SH-SY5Y (cell line): ENCODE data around the gene HCN2.

Experiments used
- GATA2 ChIP-seq: IDR thresholded peaks from 2 replicates; pipeline ENCODE4 v1.6.1; 2011; ENCODE audit warnings: mild to moderate bottlenecking, low read depth, low read length
- GATA3 ChIP-seq: IDR thresholded peaks from 2 replicates; pipeline ENCODE4 v1.6.1; 2011; ENCODE audit warnings: low read depth, mild to moderate bottlenecking, low read length, moderate library complexity

The HCN2 gene

GRCh38 chr19:588093-588740 is 1.5 kb upstream of the HCN2 start:
- no peak for TF ChIP-seq GATA2
- TF ChIP-seq GATA3: no peak

DNA sequence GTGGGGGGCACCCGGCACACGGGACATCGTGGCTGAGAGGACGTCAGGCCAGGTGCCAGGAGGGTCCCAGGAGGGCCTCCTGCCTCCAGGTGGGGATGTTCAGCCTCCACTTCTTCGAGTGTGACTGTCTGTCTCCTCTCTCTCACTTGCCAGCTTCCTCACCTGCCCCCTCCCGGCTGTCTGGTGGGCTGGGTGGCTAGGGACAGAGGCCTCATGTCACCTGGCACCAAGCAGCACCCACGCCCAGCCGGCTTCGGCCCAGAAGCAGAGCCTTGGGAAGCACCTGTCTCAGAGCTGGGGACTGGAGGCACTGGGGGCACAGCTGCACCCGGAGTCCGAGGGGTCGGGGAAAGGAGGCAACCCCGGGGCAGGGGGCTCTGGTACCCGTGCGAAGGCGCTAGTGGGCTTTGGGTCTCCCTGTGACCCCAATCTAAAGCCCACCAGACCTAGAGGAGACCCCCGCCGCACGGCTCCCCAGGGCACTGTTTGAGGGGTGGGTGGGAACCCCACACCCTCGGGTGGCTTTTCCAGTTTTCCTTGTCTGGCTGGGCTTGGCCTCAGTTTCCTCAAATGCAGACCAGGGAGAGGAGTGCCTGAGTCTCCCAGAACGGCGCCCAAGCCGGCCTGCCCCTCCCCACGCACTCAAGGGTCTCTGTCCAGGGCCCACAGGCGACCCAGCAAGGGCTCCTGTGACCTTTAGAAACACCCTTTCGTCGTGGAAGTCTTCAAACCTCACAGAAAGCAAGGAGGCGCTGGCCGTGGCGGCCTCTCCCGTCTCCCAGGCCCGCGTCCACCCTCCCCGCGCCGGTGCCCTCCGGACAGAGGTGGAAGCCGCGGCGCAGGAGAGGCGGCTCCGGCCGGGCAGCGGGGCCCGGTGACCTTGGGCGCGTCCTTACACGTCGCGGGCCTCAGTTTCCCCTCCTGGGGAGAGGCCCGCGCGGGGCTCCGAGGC is 664 bp upstream of the HCN2 start:
- no peak for TF ChIP-seq GATA2
- no peak for TF ChIP-seq GATA3

GRCh38 chr19:590396-590745 is 690 bp downstream of the HCN2 start:
- TF ChIP-seq GATA3: no peak
- no peak for TF ChIP-seq GATA2

- TF ChIP-seq GATA3: no peak
- no peak for TF ChIP-seq GATA2
Observed at GRCh38 chr19:590750-591098, 1.0 kb downstream of the HCN2 start.

DNA sequence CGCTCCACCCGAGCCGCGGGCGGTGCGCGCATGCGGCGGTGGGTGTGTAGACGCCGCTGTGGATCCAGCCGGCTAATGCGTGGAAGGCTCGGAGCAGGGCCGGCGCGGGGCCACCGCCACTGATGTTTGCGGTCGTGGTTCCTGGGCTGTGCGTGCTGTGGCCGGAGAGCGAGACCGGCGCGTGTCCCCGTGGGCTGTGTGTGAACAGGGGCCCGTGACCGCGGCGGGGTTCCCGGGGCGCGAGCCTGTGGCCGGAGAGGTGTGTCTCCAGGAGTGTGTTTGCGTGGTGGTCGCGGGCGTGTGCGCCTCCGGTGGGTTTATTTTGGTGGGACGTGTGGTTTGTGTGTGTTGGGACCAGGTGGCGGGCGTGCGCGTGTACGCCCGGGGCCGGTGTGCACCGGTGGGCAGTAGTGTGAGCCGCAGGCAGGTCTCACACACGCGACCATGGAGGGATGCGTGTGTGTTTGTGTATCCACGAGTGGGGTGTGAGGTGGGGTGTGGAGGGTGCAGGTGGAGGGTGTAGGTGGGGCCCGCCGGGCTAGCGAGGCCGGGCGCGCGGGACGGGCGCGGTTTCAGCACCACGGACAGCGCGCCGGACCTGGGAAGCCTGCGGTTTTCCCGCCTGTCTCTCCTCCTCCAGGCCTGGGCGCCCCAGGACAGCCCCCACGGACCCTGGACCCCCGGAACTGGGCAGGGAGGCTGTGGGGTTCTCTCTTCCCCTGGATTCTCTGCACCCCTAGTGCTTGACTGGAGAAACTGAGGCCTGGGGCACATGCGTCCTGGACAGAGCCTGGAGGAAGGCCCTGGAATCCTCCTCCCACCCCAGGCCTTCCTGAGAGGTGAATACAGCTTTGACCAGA is 1.6 kb downstream of the HCN2 start:
- TF ChIP-seq GATA2: no peak
- no peak for TF ChIP-seq GATA3

GRCh38 chr19:592101-592500 is 2.4 kb downstream of the HCN2 start:
- TF ChIP-seq GATA3 (no peak), GATA2 (no peak)

GRCh38 chr19:593055-593454 is 3.4 kb downstream of the HCN2 start:
- TF ChIP-seq GATA3 (no peak), GATA2 (no peak)

- no peak for TF ChIP-seq GATA3
- no peak for TF ChIP-seq GATA2
Observed at GRCh38 chr19:593505-593904, 3.8 kb downstream of the HCN2 start.

- no peak for TF ChIP-seq GATA2
- no peak for TF ChIP-seq GATA3
Observed at GRCh38 chr19:594265-594870, 4.7 kb downstream of the HCN2 start.

DNA sequence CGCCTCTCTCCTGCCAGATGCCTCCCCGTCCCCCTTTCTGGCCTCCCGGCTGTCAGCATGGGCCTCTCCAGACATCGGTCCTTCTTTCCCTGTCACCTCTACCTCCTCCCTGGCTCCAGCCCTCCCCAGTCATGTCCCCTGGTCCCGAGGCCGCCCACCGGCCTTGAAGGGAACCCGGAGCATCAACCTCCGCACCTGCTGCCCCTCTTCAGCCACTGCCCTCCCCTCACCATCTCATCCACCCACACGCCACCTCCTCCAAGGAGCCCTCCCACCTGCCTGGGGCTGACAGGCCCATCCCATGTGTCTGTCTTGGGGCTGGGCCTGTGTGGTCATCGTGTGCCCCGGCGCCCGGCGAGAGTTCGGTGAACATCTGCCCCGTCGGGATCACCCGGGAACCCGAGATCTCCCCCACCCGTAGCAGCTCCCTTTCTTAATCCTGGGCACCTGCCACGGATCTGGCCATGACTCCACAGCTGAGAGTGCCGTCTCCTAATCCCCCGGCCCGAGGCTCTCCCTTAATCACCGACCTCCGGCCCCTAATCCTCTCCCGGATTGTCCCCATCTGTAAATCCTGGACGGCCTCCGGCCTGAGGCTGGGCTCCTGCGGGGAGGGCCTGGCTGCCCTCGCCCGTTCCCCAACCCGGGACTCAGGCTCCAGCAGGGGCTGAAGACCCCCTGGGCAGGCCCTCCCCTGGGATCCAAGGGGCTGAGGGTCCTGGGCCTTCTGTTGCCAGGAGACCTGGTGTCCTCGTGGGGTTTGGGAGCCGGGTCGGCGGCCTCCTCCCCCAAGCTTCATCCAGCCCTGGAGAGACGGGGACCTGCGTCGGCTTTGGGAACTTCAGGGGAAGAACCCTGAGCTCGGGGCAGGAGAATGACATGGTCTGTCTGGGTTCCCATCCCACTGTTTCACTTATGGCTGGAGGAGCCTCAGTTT is 5.9 kb downstream of the HCN2 start:
- TF ChIP-seq GATA3 (no peak), GATA2 (no peak)

DNA sequence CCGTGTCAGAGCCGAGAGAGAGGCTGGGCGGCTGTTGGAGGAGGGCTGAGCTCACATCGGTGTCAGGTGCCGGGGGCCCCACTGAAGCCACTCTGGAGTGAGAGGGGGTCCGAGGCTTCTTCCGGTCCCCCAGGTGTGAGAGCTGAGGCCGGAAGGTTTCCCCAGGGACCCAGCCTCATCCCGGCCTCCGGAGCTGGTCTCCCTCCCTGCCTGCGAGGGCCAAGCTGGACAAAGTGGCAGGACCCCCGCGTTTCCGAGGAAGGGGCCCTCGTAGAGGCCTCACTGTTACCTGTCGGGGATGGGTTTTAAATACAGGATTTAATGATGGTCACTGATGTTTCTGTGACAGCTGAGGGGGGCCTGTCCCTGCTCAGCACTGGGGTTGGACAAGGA is 6.6 kb downstream of the HCN2 start:
- no peak for TF ChIP-seq GATA3
- no peak for TF ChIP-seq GATA2

GRCh38 chr19:597406-598315 is 8.0 kb downstream of the HCN2 start:
- TF ChIP-seq GATA3 (no peak), GATA2 (no peak)
